PC-3 (cell line): ENCODE data around the gene LBHD2. TPM values are rescaled to one million over a fixed set of nuclear protein-coding genes. Genes with fewer than 3 reads are reported as not detected.

Experiments used
- ATAC-seq: fragments of 200-7000 bp; cut with Tn5 transposase; 2 replicates; pipeline ENCODE4 v1.9.1; 2020; ENCODE audit warnings: mild to moderate bottlenecking, moderate library complexity
- BruUV-seq: library from RNA; stranded (reverse); fragments of 400-500 nt; replicated peaks from 2 replicates; lab custom pipeline; 2021; lab: Mats Ljungman, UMichigan
- CTCF ChIA-PET: fragments of 300-600 bp; sonication (Branson Sonifier 250); formaldehyde crosslinking; loops from one replicate; lab custom pipeline; 2022; ENCODE audit warnings: antibody characterized with exemption; lab: Charles Lee
- POLR2A ChIA-PET: fragments of 300-600 bp; sonication (Branson Sonifier 250); formaldehyde crosslinking; loops from one replicate; lab custom pipeline; 2022; ENCODE audit warnings: antibody characterized with exemption; ENCODE audit not compliant: unreplicated experiment; lab: Charles Lee
- DNase-seq: peaks from one replicate; pipeline ENCODE4 v3.0.0-alpha.2; 2015
- H2AFZ ChIP-seq: fragments of 300-600 bp; sonication (generic); 2 replicates; pipeline ENCODE4 v1.6.0; 2016; ENCODE audit warnings: antibody characterized with exemption, low read length
- H3F3A ChIP-seq: fragments of 300-600 bp; sonication (generic); one replicate; pipeline ENCODE4 v1.6.0; 2017; ENCODE audit warnings: antibody characterized with exemption, low read length, control low read depth, mild to moderate bottlenecking; ENCODE audit not compliant: unreplicated experiment
- H3K27ac ChIP-seq: fragments of 300-600 bp; sonication (generic); 2 replicates; pipeline ENCODE4 v1.5.1; 2016; ENCODE audit warnings: mild to moderate bottlenecking, low read length
- H3K27me3 ChIP-seq: fragments of 300-600 bp; sonication (generic); 2 replicates; pipeline ENCODE4 v1.6.1; 2016; ENCODE audit warnings: low read length, mixed read lengths
- H3K36me3 ChIP-seq: fragments of 300-600 bp; sonication (generic); 2 replicates; pipeline ENCODE4 v1.6.1; 2016; ENCODE audit warnings: low read depth, mixed run types, low read length, mixed read lengths
- H3K4me1 ChIP-seq: fragments of 300-600 bp; sonication (generic); 2 replicates; pipeline ENCODE4 v1.5.1; 2016; ENCODE audit warnings: low read length; ENCODE audit not compliant: insufficient read depth
- H3K4me2 ChIP-seq: fragments of 300-600 bp; sonication (generic); 2 replicates; pipeline ENCODE4 v1.6.0; 2016; ENCODE audit warnings: low read length
- H3K4me3 ChIP-seq: fragments of 300-600 bp; sonication (generic); 2 replicates; pipeline ENCODE4 v1.5.1; 2016; ENCODE audit warnings: mild to moderate bottlenecking, low read length, mixed read lengths
- H3K79me2 ChIP-seq: fragments of 300-600 bp; sonication (generic); 2 replicates; pipeline ENCODE4 v1.6.1; 2017; ENCODE audit warnings: low read length, mixed read lengths
- H3K9ac ChIP-seq: fragments of 300-600 bp; sonication (generic); 2 replicates; pipeline ENCODE4 v1.6.0; 2016; ENCODE audit warnings: mild to moderate bottlenecking, low read length
- H3K9me2 ChIP-seq: fragments of 300-600 bp; sonication (generic); replicated peaks from 2 replicates; pipeline ENCODE4 v1.6.1; 2016; ENCODE audit warnings: mixed run types, low read length, mixed read lengths
- H3K9me3 ChIP-seq: fragments of 300-600 bp; sonication (generic); 2 replicates; pipeline ENCODE4 v1.6.1; 2016; ENCODE audit warnings: low read length, mixed read lengths
- H4K20me1 ChIP-seq: fragments of 300-600 bp; sonication (generic); 2 replicates; pipeline ENCODE4 v1.6.1; 2016; ENCODE audit warnings: low read length, mixed read lengths
- CTCF ChIP-seq: fragments of 300-600 bp; sonication (generic); conservative IDR thresholded peaks from 2 replicates; pipeline ENCODE4 v1.5.1; 2017; ENCODE audit warnings: antibody characterized with exemption, low read depth, mild to moderate bottlenecking, low read length
- EZH2 ChIP-seq: fragments of 300-600 bp; sonication (generic); IDR thresholded peaks from one replicate; pipeline ENCODE4 v1.6.1; 2017; ENCODE audit warnings: antibody characterized with exemption, mild to moderate bottlenecking, low read length; ENCODE audit not compliant: unreplicated experiment
- EZH2phosphoT487 ChIP-seq: fragments of 300-600 bp; sonication (generic); IDR thresholded peaks from 2 replicates; pipeline ENCODE4 v1.6.1; 2018; ENCODE audit warnings: mild to moderate bottlenecking, antibody characterized with exemption, low read length, borderline replicate concordance
- intact Hi-C: fragments of 100-400 bp; cut with micrococcal nuclease; formaldehyde crosslinking; loops from 2 replicates; pipeline ENCODE4 v1.9.0; 2023
- total RNA-seq: library from RNA; depleted of rRNA; stranded (reverse); fragments of >200 nt; gene quantifications from 2 replicates; pipeline ENCODE4 v1.2.3, GENCODE V29; 2014

LBHD2 gene
- total RNA-seq, 1 experiment from 2014 or later = not detected

GRCh38 chr14:103070263-103070885 lies 13.6 kb upstream of the LBHD2 start:
- H3K79me2 ChIP-seq = no peaks in the 10 kb centered on the region
- H3K9me2 ChIP-seq = no peaks in the 10 kb centered on the region
- no peak for DNase-seq
- peaks cover 49% of the 10 kb centered on the region for H3K4me1 ChIP-seq
- BruUV-seq = no TSS peak
- TF ChIP-seq EZH2phosphoT487 (no peak), CTCF (no peak), EZH2 (no peak)
- ChIA-PET POLR2A (no interaction called here), CTCF (no interaction called here)
- no peak overlapping the region for H2AFZ ChIP-seq
- H4K20me1 ChIP-seq = no peaks in the 10 kb centered on the region
- no peak overlapping the region for H3K4me3 ChIP-seq
- H3K36me3 ChIP-seq = no peaks in the 10 kb centered on the region
- no peak overlapping the region for H3K27ac ChIP-seq
- H3K9ac ChIP-seq = no peak overlapping the region
- no peaks in the 10 kb centered on the region for H3F3A ChIP-seq
- intact Hi-C loops = loop anchor here (5.0 kb wide), 1 partner anchor 38 kb away; no protein-coding TSS in a partner anchor
- H3K27me3 ChIP-seq = no peaks in the 10 kb centered on the region
- H3K9me3 ChIP-seq = no peaks in the 10 kb centered on the region
- no peak for ATAC-seq
- H3K4me2 ChIP-seq = no peak overlapping the region

- Histone ChIP-seq H2AFZ (peak overlapping the region; percentile 59; the same call in 1 of the 2 replicates), H3K4me3 (no peak overlapping the region), H3K9me2 (no peaks in the 10 kb centered on the region), H3K27me3 (no peaks in the 10 kb centered on the region), H3K9me3 (no peaks in the 10 kb centered on the region), H3K9ac (peak overlapping the region; percentile 30; the same call in 1 of the 2 replicates), H3K79me2 (no peaks in the 10 kb centered on the region), H4K20me1 (no peaks in the 10 kb centered on the region), H3K4me1 (peaks cover 50% of the 10 kb centered on the region), H3K4me2 (peak overlapping the region; percentile 66; the same call in 1 of the 2 replicates), H3K36me3 (no peaks in the 10 kb centered on the region), H3K27ac (peak overlapping the region; percentile 61; the same call in 1 of the 2 replicates), H3F3A (no peaks in the 10 kb centered on the region)
- no peak for TF ChIP-seq EZH2phosphoT487
- no peak for TF ChIP-seq CTCF
- no peak for TF ChIP-seq EZH2
- DNase-seq (no peak), ATAC-seq (no peak)
- no TSS peak for BruUV-seq
- POLR2A ChIA-PET = no interaction called here
- intact Hi-C loops = loop anchor here (5.0 kb wide), 1 partner anchor 39 kb away; no protein-coding TSS in a partner anchor
- CTCF ChIA-PET = no interaction called here
Measured at GRCh38 chr14:103070971-103071542, 13.0 kb upstream of the LBHD2 start.
